ENCODE measurements around the gene S100P.

GRCh38 chr4:6706173-6706572, 12.5 kb downstream of the S100P start:
- TF ChIP-seq POLR2A (IDR thresholded peaks at IDR 0.05) = no peak
- TF ChIP-seq CTCF (IDR thresholded peaks at IDR 0.05) = no peak
